HG02571 (cell line): ENCODE data around the gene FAM184B.
A peak's percentile ranks its signal among the peaks of the same experiment; 100 is the strongest.
"Not testable (repeated sequence)": the region's sequence is repeated elsewhere in the genome, so short reads cannot be mapped to it uniquely, and the experiment has no call there.

Experiments used
- ATAC-seq: cut with Tn5 transposase; IDR thresholded peaks from one replicate; pipeline ENCODE4 v1.9.1; 2021; ENCODE audit warnings: mild to moderate bottlenecking, moderate library complexity; ENCODE audit not compliant: unreplicated experiment

Gene FAM184B

GRCh38 chr4:17690135-17690534 lies 91.3 kb downstream of the FAM184B start:
- no peak for ATAC-seq

GRCh38 chr4:17688011-17688441 lies 93.4 kb downstream of the FAM184B start:
- ATAC-seq, result no peak

GRCh38 chr4:17687237-17687857 lies 94.1 kb downstream of the FAM184B start:
- ATAC-seq, result no peak

GRCh38 chr4:17684648-17685047 lies 96.8 kb downstream of the FAM184B start:
- not testable (repeated sequence) for ATAC-seq

GRCh38 chr4:17682222-17682566 lies 99.2 kb downstream of the FAM184B start:
- ATAC-seq, result no peak

- no peak for ATAC-seq
Measured at GRCh38 chr4:17681281-17682221, 99.9 kb downstream of the FAM184B start.

- no peak for ATAC-seq
Measured at GRCh38 chr4:17680559-17681280, 100.7 kb downstream of the FAM184B start.

GRCh38 chr4:17670423-17670822 lies 111.0 kb downstream of the FAM184B start:
- no peak for ATAC-seq

GRCh38 chr4:17667653-17668201 lies 113.7 kb downstream of the FAM184B start:
- ATAC-seq, result no peak

GRCh38 chr4:17667253-17667652 lies 114.2 kb downstream of the FAM184B start:
- ATAC-seq, result no peak

GRCh38 chr4:17665852-17666251 lies 115.6 kb downstream of the FAM184B start:
- no peak for ATAC-seq

GRCh38 chr4:17665346-17665745 lies 116.1 kb downstream of the FAM184B start:
- ATAC-seq, result no peak

- ATAC-seq, result peak; percentile 86
Measured at GRCh38 chr4:17664755-17665154, 116.7 kb downstream of the FAM184B start.

- no peak for ATAC-seq
Measured at GRCh38 chr4:17662694-17663093, 118.7 kb downstream of the FAM184B start.

GRCh38 chr4:17659196-17659595 lies 122.2 kb downstream of the FAM184B start:
- ATAC-seq, result not testable (repeated sequence)

- ATAC-seq, result no peak
Measured at GRCh38 chr4:17657849-17658248, 123.6 kb downstream of the FAM184B start.

GRCh38 chr4:17657090-17657489 lies 124.3 kb downstream of the FAM184B start:
- ATAC-seq, result no peak

GRCh38 chr4:17654701-17655100 lies 126.7 kb downstream of the FAM184B start:
- ATAC-seq, result no peak

GRCh38 chr4:17650406-17650805 lies 131.0 kb downstream of the FAM184B start:
- ATAC-seq, result no peak

GRCh38 chr4:17647927-17648326 lies 133.5 kb downstream of the FAM184B start:
- ATAC-seq, result no peak

GRCh38 chr4:17647176-17647806 lies 134.1 kb downstream of the FAM184B start:
- no peak for ATAC-seq
